GM12892 (cell line): Measurements from ENCODE around the gene GULP1.

Source experiments
- POLR2A ChIP-seq: IDR thresholded peaks from 2 replicates; pipeline ENCODE4 v1.6.1; 2011; ENCODE audit warnings: low read depth, low read length, control low read depth
- POLR2AphosphoS5 ChIP-seq: IDR thresholded peaks from 2 replicates; pipeline ENCODE4 v1.6.1; 2011; ENCODE audit warnings: low read depth, low read length, control low read depth
- TAF1 ChIP-seq: IDR thresholded peaks from 2 replicates; pipeline ENCODE4 v1.6.1; 2011; ENCODE audit warnings: low read depth, mild to moderate bottlenecking, control low read depth, low read length, borderline replicate concordance

DNA sequence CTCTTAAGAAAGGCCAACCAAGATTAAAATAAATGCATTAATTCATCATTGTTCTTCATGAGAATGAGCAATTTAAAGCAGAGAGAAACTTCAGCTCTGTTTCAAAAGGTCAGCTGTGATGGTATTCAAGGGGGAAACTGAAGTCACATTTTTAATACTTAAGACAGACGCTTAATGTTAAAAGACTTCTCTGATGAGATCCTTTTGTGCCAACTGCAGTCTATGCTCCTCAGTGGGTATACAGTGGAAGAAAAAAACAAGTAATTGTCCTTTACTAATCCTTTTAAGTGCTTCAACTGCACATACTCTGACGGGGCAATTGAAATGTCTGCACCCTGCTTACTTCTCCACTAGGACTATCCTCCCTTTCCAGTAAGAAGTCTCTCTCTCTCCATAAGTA, 309.7 kb downstream of the GULP1 start:
- TF ChIP-seq POLR2AphosphoS5 (no peak), POLR2A (no peak), TAF1 (no peak)
